GM23338 (cell line): ENCODE data around the gene CRISPLD2.

Experiments
- CREB1 ChIP-seq: fragments of 250-450 bp; sonication (Bioruptor Pico); IDR thresholded peaks from 2 replicates; pipeline ENCODE4 v1.5.0; 2020; ENCODE audit warnings: low read depth, mild to moderate bottlenecking, moderate library complexity
- CTCF ChIP-seq, 2 experiments: fragments of 200-600 bp in 1 of 2; sonication (generic) in 1 of 2; conservative IDR thresholded peaks; 2 replicates each; pipeline versions ENCODE4 v1.5.1 to v1.6.1; 2016 to 2017; ENCODE audit warnings: antibody characterized with exemption in 2 of 2, low read depth in 2 of 2, mild to moderate bottlenecking in 2 of 2, moderate library complexity in 1 of 2
- ETS1 ChIP-seq: IDR thresholded peaks from 2 replicates; pipeline ENCODE4 v1.6.1; 2016; ENCODE audit warnings: antibody characterized with exemption
- EZH2 ChIP-seq: fragments of 200-600 bp; sonication (generic); IDR thresholded peaks from one replicate; pipeline ENCODE4 v1.8.0; 2017; ENCODE audit warnings: antibody characterized with exemption, mild to moderate bottlenecking, low read depth; ENCODE audit not compliant: unreplicated experiment
- EZH2phosphoT487 ChIP-seq: fragments of 200-600 bp; sonication (generic); IDR thresholded peaks from one replicate; pipeline ENCODE4 v1.8.1; 2018; ENCODE audit warnings: antibody characterized with exemption; ENCODE audit not compliant: unreplicated experiment
- JUNB ChIP-seq: IDR thresholded peaks from one replicate; pipeline ENCODE4 v1.6.1; 2016; ENCODE audit warnings: antibody characterized with exemption; ENCODE audit not compliant: unreplicated experiment
- NANOG ChIP-seq: IDR thresholded peaks from 2 replicates; pipeline ENCODE4 v1.6.1; 2016; ENCODE audit warnings: antibody characterized with exemption, borderline replicate concordance
- POLR2AphosphoS5 ChIP-seq: IDR thresholded peaks from 2 replicates; pipeline ENCODE4 v1.6.1; 2016; ENCODE audit warnings: antibody characterized with exemption, low read depth
- REST ChIP-seq: IDR thresholded peaks from one replicate; pipeline ENCODE4 v1.6.1; 2018; ENCODE audit warnings: antibody characterized with exemption; ENCODE audit not compliant: unreplicated experiment
- STAT1 ChIP-seq: IDR thresholded peaks from one replicate; pipeline ENCODE4 v1.6.1; 2016; ENCODE audit warnings: antibody characterized with exemption; ENCODE audit not compliant: unreplicated experiment
- ZNF114 ChIP-seq: fragments of 250-450 bp; sonication (Bioruptor Pico); IDR thresholded peaks from 2 replicates; pipeline ENCODE4 v1.5.0; 2020; ENCODE audit warnings: mild to moderate bottlenecking, moderate library complexity
- ZNF331 ChIP-seq: fragments of 250-450 bp; sonication (Bioruptor Pico); IDR thresholded peaks from 2 replicates; pipeline ENCODE4 v1.5.0; 2020; ENCODE audit warnings: low read depth, mild to moderate bottlenecking, moderate library complexity
- ZNF462 ChIP-seq: fragments of 250-450 bp; sonication (Bioruptor Pico); IDR thresholded peaks from 2 replicates; pipeline ENCODE4 v1.5.0; 2020; ENCODE audit warnings: mild to moderate bottlenecking, moderate library complexity

- TF ChIP-seq CTCF (conservative IDR thresholded peaks at IDR 0.05; ENCODE audit: low read depth in 2 of 2) (no peak), EZH2 (no peak), EZH2phosphoT487 (no peak), POLR2AphosphoS5 (no peak), CREB1 (CRISPR knock-in tag) (no peak), REST (no peak), JUNB (no peak), ETS1 (no peak), ZNF331 (CRISPR knock-in tag) (no peak), ZNF462 (no peak), ZNF114 (no peak), NANOG (no peak), STAT1 (no peak)
These were observed 1.4 kb downstream of the CRISPLD2 start for GRCh38 chr16:84821179-84821578.
